ENCODE data around the gene RPS19.
A peak's percentile ranks its signal among the peaks of the same experiment; 100 is the strongest.

The RPS19 gene

GRCh38 chr19:41861846-41862245 lies 1.8 kb downstream of the RPS19 start:
- Histone ChIP-seq H3K4me2 (ENCODE audit: low read length) (peak overlapping the region; percentile 92), H3K4me3 (ENCODE audit: low read depth, low read length, poor library complexity, severe bottlenecking) (peak overlapping the region; percentile 100), H3K4me1 (ENCODE audit: insufficient read depth, low read length, severe bottlenecking) (peaks cover 66% of the 10 kb centered on the region), H3K79me2 (ENCODE audit: insufficient read depth, low read length) (peaks cover 47% of the 10 kb centered on the region), H2AFZ (ENCODE audit: low read length) (no peak overlapping the region), H3K27ac (ENCODE audit: low read depth, low read length, poor library complexity, severe bottlenecking) (peak overlapping the region; percentile 92), H3K9me2 (ENCODE audit: low read depth, low read length) (no peaks in the 10 kb centered on the region), H3K9me3 (ENCODE audit: low read length) (no peaks in the 10 kb centered on the region), H3K36me3 (ENCODE audit: insufficient read depth, low read length) (peaks cover 64% of the 10 kb centered on the region), H4K20me1 (ENCODE audit: insufficient read depth, low read length) (no peaks in the 10 kb centered on the region), H3K27me3 (ENCODE audit: insufficient read depth, low read length) (no peaks in the 10 kb centered on the region), H3K9ac (ENCODE audit: low read length) (peak overlapping the region; percentile 100), H3F3A (ENCODE audit: insufficient read depth, low read length) (no peaks in the 10 kb centered on the region)
- TF ChIP-seq CTCF (IDR thresholded peaks at IDR 0.05; ENCODE audit: low read length) (no peak), EZH2 (IDR thresholded peaks at IDR 0.05; ENCODE audit: borderline replicate concordance, low read length) (no peak)

- no peaks in the 10 kb centered on the region for H4K20me1 ChIP-seq (ENCODE audit: insufficient read depth, low read length)
- H2AFZ ChIP-seq (ENCODE audit: low read length), result no peak overlapping the region
- H3K27ac ChIP-seq (ENCODE audit: low read depth, low read length, poor library complexity, severe bottlenecking), result peak overlapping the region; percentile 92
- H3K36me3 ChIP-seq (ENCODE audit: insufficient read depth, low read length), result peaks cover 70% of the 10 kb centered on the region
- no peaks in the 10 kb centered on the region for H3K27me3 ChIP-seq (ENCODE audit: insufficient read depth, low read length)
- no peaks in the 10 kb centered on the region for H3F3A ChIP-seq (ENCODE audit: insufficient read depth, low read length)
- H3K4me1 ChIP-seq (ENCODE audit: insufficient read depth, low read length, severe bottlenecking), result peaks cover 73% of the 10 kb centered on the region
- peaks cover 47% of the 10 kb centered on the region for H3K79me2 ChIP-seq (ENCODE audit: insufficient read depth, low read length)
- TF ChIP-seq CTCF (IDR thresholded peaks at IDR 0.05; ENCODE audit: low read length), result no peak
- TF ChIP-seq EZH2 (IDR thresholded peaks at IDR 0.05; ENCODE audit: borderline replicate concordance, low read length), result no peak
- peak overlapping the region; percentile 100; the same call in 1 of the 2 replicates for H3K9ac ChIP-seq (ENCODE audit: low read length)
- peak overlapping the region; percentile 92 for H3K4me2 ChIP-seq (ENCODE audit: low read length)
- peak overlapping the region; percentile 100 for H3K4me3 ChIP-seq (ENCODE audit: low read depth, low read length, poor library complexity, severe bottlenecking)
- H3K9me3 ChIP-seq (ENCODE audit: low read length), result no peaks in the 10 kb centered on the region
- no peaks in the 10 kb centered on the region for H3K9me2 ChIP-seq (ENCODE audit: low read depth, low read length)
Observed at GRCh38 chr19:41862445-41862986, 2.5 kb downstream of the RPS19 start.

GRCh38 chr19:41863209-41863931 lies 3.3 kb downstream of the RPS19 start:
- H3K27ac ChIP-seq (ENCODE audit: low read depth, low read length, poor library complexity, severe bottlenecking), result peak overlapping the region; percentile 92
- H3K9me2 ChIP-seq (ENCODE audit: low read depth, low read length), result no peaks in the 10 kb centered on the region
- H3K36me3 ChIP-seq (ENCODE audit: insufficient read depth, low read length), result peaks cover 79% of the 10 kb centered on the region
- H3K79me2 ChIP-seq (ENCODE audit: insufficient read depth, low read length), result peaks cover 50% of the 10 kb centered on the region
- peak overlapping the region; percentile 92 for H3K4me2 ChIP-seq (ENCODE audit: low read length)
- H2AFZ ChIP-seq (ENCODE audit: low read length), result no peak overlapping the region
- H3K4me3 ChIP-seq (ENCODE audit: low read depth, low read length, poor library complexity, severe bottlenecking), result peak overlapping the region; percentile 100
- peaks cover 82% of the 10 kb centered on the region for H3K4me1 ChIP-seq (ENCODE audit: insufficient read depth, low read length, severe bottlenecking)
- H3K9ac ChIP-seq (ENCODE audit: low read length), result peak overlapping the region; percentile 37; the same call in 1 of the 2 replicates
- no peaks in the 10 kb centered on the region for H3K9me3 ChIP-seq (ENCODE audit: low read length)
- H3F3A ChIP-seq (ENCODE audit: insufficient read depth, low read length), result no peaks in the 10 kb centered on the region
- no peaks in the 10 kb centered on the region for H3K27me3 ChIP-seq (ENCODE audit: insufficient read depth, low read length)
- H4K20me1 ChIP-seq (ENCODE audit: insufficient read depth, low read length), result no peaks in the 10 kb centered on the region
- TF ChIP-seq CTCF (IDR thresholded peaks at IDR 0.05; ENCODE audit: low read length) (no peak), EZH2 (IDR thresholded peaks at IDR 0.05; ENCODE audit: borderline replicate concordance, low read length) (no peak)
